ENCODE data around the gene CANX.
"Not testable (repeated sequence)": the region's sequence is repeated elsewhere in the genome, so short reads cannot be mapped to it uniquely, and the experiment has no call there.

Gene CANX

DNA sequence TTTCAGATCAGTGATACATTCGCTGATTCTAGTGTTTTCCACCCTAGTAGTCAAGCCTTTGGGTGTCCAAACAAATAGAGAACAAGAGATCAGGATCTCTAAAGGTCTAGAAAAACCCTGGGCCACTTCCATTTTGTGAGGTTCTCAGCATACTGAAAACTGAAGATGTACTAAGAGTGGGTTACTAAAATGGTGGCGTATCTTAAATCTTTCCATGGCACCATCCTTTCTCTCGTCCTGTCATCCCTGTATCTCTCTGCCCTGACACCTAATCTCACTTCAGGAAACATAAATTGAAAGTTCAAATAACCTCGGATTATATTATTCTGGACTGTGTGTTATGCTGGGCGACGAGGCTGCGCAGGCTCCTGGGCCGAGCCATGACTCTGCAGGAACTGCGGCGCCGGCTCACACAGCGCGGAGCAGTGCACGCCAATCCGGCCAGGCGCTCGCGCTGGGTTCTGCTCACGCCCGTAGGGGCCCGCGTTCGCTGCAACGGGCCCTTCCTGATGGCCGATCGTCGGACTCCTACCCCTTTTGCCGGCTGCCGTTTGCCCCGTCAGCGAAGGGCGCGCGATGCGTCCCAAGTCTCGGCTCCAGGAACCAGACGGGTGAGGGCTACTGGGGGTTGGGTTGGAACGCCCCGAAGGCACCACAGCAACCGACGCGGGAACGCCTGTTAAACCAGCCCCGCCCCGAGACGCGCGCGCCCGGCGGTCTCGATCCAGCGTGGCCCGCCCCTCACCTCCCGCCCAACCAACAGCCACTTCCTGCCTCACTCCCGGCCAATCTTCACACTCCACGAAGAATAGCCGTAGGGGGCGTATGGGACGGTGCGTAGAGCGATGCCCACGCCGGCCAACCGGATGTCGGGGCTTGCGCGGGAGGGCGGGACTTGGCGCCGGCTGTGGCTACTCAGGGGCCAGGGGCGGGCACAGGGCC lies 503 bp upstream of the CANX start:
- DNase-seq (ENCODE audit: low spot score): peak; percentile 100

DNA sequence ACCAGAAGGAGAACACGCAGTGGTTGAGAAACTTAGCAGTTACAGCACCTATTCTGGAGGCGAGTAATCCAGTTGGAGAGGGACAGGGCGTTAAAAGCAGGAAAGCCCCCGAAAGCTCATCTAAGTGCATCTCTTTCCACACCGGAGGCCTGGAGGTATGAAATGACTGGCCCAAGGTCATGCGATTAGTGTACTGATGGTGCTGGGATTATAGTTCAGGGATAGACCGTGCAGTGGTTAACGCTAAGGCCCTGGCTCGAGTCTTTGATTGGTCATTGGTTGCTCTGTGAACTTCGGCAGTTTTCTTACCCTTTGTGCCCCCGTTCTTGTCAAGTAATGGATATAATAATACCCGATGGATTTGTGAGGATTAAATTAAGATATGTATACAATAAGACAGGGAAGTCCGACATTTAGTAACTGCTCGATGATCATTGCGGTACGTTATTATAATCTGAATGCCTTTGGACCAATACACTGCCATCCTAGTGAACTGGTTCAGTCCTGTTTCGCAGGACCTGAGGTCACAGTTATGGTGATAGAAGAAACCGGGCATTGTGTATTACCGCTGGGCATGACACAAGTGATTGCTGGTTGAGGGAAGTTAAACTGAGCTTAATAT lies 960 bp downstream of the CANX start:
- no peak for DNase-seq (ENCODE audit: low spot score)

DNA sequence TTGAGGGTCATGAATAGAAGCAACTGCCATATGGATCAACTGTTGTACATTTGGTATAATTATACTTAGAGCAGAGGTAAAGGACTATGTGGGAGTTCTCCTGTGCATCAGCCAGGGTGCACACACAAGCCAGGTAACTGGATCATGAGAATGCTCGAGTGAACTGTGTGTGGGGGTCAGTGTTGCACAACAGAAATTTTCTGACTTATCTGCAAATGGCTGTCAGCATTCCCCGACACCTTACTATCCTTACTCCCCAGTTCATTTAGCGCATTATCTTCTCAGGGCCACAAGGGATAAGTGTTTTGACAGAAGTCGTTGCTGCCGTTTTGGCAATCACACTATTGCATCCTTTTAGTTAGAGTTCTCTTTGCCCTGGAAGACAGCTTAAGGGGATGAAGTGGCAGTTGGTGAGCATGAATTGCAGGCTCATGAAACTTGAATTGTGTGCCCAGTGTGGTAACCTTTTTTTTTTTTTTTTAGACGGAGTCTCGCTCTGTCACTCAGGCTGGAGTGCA lies 1.7 kb downstream of the CANX start:
- no peak for DNase-seq (ENCODE audit: low spot score)

DNA sequence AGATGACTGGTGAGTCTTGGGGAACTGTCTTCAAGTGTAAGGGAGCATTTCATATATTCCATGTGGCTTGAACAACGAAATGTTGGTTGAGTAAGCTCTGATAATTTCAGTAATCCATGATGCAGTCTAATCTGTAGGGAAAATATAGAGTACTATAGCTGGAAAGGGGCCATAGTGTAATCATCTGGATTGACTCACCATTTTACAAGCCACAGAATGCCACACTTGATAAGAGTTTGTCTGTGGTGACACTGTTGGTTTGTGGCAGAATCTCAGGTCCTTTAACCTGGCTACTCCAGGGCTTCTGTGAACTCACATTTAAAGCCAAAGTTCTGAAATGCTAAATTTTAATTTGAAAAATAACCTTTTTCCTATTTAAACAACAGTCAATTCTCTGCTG lies 17.5 kb downstream of the CANX start:
- no peak for DNase-seq (ENCODE audit: low spot score)

DNA sequence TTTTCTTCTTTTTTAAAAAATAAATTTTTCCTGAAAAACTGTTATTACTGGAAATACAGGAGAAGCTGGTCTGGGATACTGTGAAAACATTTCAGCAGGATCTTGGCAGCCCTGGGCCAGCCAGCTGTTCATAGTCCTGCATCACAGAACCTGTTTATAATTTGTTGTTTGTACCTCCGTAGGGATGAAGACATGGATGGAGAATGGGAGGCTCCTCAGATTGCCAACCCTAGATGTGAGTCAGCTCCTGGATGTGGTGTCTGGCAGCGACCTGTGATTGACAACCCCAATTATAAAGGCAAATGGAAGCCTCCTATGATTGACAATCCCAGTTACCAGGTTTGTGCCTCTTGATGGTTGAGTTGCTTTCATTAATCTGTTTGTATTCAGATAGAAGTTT lies 21.5 kb downstream of the CANX start:
- no peak for DNase-seq (ENCODE audit: low spot score)

DNA sequence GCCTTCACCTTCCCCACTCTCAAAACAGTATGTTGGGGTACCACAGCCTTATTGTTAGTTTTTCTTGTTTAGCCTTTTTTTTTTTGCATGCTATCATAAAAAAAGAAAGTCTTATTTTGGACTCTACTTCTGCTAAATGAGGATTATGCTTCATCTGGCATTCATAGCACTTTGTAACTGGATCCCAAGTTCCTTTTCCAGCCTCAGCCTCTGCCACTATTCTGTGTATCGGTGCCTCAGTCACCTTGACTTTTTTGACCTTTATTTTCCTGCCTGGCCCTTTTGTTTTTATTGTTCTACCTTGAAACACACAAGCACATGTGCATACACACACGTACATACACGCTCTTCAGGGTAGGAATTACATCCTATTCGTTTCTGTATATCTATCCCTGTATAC lies 25.4 kb downstream of the CANX start:
- no peak for DNase-seq (ENCODE audit: low spot score)

DNA sequence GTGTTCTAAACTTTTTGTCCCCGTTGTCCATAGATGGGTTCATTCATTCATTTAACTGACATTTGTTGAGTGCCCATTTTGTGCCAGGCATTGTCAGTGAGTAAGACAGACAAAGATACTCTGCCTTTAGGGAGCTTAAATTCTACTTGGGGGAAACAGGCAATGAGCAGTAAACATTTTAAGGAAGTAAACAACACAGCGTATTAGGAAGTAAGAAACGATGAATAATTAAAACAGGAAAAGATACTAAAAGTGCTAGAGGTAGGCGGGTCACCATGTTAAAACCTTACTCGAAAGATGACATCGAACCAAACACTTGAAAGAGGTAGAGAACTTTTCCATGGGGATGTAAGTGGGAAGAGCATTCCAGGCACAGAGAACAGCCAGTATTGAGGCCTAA lies 28.3 kb downstream of the CANX start:
- DNase-seq (ENCODE audit: low spot score): no peak

DNA sequence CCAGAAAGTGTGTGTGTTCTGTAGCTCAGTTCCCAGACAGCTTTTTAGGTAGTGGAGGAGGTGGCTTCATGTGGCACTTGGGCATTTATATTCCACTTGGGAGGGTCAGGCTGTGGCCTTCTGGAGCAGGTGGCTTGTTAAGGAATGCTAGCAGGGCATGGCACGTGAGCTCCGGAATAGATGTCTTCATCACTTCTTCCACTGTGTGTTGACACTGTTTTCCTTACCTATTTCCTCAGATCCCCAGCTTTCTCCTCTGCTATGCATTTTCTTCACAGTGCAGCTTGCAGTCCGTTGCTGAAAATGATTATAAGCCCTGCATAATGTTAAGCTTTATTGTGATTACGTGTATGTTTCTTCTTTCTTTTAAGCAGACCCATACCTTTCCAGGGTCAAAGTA lies 30.5 kb downstream of the CANX start:
- DNase-seq (ENCODE audit: low spot score): no peak

DNA sequence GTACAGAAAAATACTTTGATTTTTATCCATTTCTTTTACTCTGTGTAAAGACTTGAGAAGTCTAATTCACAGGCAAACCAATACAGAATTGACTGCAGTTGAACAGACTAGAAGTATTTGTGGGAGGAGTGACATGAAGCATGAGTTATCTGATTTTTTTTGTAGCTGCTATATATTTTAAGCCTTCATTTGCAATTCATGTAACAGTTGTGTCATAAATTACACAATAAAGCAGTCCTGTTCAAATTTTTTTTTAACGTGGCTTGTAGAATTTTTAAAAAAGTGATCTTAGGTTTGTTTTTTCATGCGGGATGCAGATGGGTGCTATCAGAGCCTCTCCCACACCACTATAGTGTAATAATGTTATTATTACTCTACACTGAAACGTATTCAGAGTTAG lies 31.0 kb downstream of the CANX start:
- no peak for DNase-seq (ENCODE audit: low spot score)

DNA sequence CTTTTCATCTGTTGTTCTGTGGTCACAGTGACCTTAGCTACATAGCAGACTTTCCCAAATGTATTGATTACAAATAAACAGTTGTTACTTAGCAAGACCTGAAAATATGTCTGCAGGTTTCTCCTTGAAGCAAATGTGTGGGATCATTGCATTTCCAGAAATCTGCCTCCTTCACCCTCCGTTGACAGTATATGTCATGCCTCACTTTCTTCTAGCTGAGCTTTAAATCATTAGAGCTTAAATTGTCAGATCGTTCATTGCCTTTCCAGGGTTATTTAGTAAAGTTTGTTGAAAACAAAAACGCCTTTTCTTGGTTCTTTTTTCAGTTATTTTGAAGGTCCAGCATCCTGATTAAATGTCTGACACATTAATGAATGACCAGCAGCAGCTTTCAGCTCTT lies 31.6 kb downstream of the CANX start:
- no peak for DNase-seq (ENCODE audit: low spot score)

DNA sequence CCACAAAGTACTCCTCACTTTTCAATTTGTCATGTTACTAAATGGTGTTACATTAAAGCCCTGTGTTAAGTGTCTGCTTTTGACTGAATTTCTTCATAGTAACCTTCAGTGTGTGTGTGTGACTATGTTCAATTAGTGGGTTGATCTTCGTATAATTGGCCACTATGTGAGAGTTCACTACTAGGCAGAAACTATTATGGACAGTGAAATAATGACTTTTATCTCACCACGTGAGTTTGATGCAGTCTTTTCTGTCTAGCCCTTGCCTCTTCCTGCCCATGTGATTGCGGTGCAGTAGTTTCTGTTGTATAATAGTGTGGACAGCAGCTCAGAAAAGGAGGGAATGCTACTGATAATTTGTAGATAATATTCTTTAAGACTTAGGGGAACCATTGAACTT lies 32.1 kb downstream of the CANX start:
- DNase-seq (ENCODE audit: low spot score): no peak

DNA sequence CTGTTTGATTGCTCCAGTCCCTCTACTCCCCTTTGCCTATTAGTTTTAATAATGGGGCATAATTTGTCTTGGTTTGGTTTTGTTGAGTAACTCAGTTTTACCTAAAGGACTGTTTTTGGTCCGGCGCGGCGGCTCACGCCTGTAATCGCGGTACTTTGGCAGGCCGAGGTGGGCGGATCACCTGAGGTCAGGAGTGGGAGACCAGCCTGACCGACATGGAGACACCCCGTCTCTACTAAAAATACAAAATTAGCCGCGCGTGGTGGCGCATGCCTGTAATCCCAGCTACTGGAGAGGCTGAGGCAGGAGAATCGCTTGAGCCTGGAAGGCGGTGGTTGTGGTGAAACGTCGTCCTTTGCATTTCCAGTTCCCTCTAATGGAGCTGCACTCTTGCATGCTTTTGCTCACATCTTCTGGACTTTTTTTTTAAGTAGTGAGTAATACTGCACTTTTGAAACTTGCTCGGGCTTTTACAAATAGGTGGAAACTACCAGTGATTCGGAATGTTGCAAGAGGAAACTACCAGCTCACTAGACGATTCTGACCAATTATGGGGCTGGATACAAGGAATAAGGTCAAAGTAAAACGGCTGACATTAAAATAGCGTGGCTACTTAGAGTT lies 33.1 kb downstream of the CANX start:
- no peak for DNase-seq (ENCODE audit: low spot score)

DNA sequence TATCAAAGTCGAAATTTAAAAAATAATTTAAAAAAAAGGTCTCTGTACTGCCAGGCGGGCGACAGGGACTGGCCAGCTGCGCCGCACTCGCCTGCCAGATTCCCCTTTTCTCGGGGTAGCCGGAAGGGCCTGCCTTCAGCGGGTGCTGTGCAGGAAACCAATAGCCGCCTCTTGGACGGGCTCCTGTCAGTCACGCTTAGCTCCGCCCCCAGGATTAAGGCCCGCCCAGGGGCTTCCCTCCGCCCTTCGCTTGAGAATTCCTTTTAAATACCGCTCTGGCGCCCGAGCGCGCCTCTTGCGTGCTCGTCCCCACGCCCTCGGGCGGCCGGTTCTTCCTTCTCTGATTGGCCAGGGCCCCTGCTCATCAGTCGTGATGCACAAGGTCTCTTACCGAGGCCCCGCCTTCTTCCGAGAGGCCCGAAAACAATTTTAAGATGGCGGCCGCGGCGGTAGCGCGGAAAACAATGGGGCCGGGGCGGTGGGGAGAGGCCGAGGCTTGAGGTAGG lies 33.7 kb downstream of the CANX start, which contains the start of gene MAML1:
MAML1 (plus strand) TSS at position 411 of the 506 bp plus-strand sequence. CDS start 291 bp downstream, outside the sequence.
- DNase-seq (ENCODE audit: low spot score): peak; percentile 100

DNA sequence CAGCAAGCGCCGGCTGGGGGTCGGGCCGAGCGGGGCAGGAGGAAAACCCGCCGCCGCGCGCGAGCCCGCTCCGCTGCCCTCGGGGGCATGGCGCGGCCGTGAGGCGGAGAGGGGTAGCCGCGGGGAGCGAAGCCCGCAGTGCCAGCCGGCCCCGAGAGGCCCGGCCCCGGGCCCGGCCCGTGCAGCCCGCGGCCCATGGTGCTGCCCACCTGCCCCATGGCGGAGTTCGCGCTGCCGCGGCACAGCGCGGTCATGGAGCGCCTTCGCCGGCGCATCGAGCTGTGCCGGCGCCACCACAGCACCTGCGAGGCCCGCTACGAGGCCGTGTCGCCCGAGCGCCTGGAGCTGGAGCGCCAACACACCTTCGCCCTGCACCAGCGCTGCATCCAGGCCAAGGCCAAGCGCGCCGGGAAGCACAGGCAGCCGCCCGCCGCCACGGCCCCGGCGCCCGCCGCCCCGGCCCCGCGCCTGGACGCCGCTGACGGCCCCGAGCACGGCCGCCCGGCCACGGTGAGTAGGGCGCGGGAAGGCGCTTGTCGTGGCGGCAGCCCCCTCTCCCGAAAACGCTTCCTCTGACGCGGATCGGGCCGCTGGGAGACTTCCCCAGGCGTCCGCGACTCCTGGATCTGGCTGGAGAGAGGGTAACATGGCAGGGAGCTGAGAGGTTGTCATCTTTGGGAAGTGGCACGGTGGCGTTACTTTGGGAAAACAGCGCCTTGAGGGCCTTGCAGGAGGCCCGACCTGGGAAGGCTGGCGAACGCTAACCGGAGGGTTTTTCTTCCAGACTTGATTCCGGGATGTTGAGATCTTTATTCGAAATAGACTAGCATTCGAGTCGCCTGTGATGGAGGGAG lies 34.4 kb downstream of the CANX start:
- peak; percentile 58 for DNase-seq (ENCODE audit: low spot score)

DNA sequence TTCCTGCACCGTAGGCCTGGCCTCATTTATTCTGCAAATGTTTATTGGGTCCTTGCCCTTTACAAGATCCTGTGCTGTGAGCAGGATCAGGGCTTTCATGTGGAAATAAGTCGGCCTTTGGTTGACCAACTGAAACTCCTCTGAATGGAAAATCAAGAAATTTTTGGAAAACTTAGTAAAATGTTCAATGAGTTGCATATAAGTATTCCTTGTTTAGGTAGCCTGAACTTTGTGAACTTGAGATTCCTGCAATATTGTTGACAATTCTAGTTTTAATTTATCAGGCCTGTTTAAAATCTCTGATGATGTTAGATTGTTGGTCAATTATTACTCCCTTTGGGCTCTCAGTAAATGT lies 35.0 kb downstream of the CANX start:
- no peak for DNase-seq (ENCODE audit: low spot score)

DNA sequence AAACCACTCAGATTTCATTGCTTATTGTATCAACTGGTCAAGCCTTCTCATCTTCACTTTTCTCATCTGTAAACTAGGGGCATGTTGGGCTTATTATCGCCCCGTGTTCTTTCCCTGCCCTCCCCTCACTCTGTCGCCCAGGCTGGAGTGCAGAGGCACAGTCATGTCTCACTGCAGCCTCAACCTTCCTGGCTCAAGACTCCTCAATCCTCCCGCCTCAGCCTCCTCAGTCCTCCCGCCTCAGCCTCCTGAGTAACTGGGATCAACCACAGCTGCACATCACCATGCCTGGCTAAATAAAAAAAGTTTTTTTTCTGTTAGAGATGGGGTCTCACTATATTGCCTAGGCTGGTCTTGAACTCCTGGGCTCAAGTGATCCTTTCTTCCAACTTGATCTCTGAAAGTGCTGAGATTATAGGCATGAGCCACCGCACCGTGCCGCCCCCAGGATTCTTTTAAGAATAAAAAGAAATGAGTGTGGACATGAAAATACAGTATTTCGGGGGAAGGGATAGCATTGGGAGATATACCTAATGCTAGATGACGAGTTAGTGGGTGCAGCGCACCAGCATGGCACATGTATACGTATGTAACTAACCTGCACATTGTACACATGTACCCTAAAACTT lies 35.9 kb downstream of the CANX start:
- DNase-seq (ENCODE audit: low spot score): no peak

DNA sequence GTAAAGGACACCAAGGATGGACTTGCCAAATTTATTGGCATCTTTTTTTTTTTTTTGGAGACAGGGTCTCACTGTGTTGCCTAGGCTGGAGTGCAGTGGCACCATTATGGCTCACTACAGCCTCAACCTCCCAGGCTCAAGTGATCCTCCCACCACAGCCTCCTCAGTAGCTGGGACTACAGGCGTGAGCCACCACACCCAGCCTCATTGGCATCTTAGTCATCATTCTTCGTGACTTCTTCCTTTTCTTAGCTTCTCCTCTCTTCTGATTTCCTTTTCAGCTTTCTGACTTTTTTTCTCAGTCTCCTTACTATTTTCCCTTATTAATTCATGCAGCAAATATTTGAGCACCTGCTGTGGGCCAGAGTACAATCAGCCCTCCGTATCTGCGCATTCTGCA lies 40.0 kb downstream of the CANX start:
- no peak for DNase-seq (ENCODE audit: low spot score)

DNA sequence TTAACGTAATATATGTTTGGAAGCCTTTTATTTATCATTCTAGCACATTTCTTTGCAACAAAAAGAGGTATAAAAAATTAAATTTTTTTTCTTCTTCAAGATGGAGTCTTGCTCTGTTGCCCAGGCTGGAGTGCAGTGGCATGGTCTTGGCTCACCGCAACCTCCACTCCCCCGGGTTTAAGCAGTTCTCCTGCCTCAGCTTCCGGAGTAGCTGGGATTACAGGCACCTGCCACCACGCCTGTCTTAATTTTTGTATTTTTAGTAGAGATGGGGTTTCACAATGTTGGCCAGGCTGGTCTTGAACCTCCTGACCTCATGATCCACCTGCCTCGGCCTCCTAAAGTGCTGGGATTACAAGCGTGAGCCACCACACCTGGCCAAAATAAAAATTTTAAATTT lies 45.3 kb downstream of the CANX start:
- DNase-seq (ENCODE audit: low spot score): not testable (repeated sequence)

DNA sequence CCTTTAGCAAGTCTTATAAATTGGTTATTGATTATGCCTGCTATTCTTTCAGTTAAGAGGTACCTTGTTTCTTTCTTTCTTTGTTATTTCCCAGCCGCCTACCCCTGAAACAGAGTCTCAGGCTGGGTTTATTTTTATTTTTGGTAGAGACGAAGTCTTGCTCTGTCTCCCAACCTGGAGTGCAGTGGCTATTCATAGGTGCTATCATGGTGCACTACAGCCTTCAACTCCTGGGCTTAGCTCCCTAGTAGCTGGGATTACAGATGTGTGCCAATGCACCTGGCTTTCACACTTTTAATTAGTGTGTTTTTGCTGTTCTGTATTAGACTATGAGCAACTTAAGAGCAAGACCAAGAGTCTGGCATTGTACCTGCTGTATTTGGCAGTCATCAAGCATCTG lies 48.1 kb downstream of the CANX start:
- DNase-seq (ENCODE audit: low spot score): no peak

DNA sequence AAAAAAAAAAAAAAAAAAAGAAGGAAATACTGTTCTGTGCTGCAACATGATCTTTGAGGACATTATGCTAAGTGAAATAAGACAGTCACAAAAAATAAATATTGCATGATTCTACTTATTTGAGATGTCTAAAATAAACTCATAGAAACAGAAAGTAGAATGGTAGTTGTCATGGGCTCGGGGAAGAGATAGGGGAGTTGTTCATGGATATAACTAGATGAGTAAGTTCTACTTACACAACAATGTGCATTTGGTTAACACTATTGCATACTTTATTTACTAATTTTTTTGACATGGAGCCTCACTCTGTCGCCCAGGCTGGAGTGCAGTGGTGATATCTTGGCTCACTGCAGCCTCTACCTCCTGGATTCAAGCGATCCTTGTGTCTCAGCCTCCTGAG lies 49.0 kb downstream of the CANX start:
- no peak for DNase-seq (ENCODE audit: low spot score)

DNA sequence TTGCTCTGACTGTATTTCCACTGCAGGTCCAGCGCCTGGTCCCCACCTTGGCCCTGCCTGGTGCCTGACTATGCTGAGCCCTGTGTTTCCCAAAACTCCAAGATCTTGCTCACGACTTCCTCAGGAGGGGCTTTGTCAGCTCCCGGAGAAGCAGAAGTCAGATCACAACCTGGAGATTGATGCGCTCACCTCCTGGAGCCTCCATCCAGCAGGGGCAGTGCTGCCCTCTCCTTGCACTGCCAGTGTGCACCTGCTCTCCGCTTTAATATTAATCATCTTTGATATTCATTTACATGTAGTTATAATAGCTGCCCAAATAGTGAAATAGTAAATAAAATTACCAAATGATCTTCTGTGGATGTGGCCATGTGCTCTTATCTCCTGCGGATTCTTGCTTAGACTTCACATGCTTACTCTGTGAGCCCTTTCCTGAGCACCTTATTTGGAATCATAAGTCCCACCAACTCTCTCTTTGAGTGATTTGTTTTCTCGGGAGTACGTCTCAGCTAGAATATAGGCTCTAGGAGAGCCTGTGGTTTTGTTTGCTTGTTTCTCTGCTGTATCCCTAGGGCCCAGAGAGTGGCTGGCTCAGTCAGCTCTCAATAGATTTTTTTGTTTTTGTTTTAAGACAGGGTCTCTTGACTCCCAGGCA lies 51.2 kb downstream of the CANX start:
- DNase-seq (ENCODE audit: low spot score): no peak

Measured in Ammon's horn (tissue), 1 donor.